GM19468 (cell line): Measurements from ENCODE around the gene SFT2D1.
A peak's percentile ranks its signal among the peaks of the same experiment; 100 is the strongest.
"Not testable (repeated sequence)": the region's sequence is repeated elsewhere in the genome, so short reads cannot be mapped to it uniquely, and the experiment has no call there.

Experiments used
- ATAC-seq: cut with Tn5 transposase; IDR thresholded peaks from one replicate; pipeline ENCODE4 v1.9.1; 2021; ENCODE audit warnings: mild to moderate bottlenecking, moderate library complexity, moderate number of reproducible peaks; ENCODE audit not compliant: unreplicated experiment; ENCODE audit errors: extremely low read depth

The SFT2D1 gene

GRCh38 chr6:166342349-166343149, at the start of gene SFT2D1:
Gene SFT2D1, minus strand, starts transcription at chr6:166342545. Its CDS starts 64 bp downstream, at chr6:166342481.
- ATAC-seq = peak; percentile 95

GRCh38 chr6:166389119-166389518, 46.8 kb upstream of the SFT2D1 start:
- no peak for ATAC-seq

GRCh38 chr6:166388290-166389004, 46.1 kb upstream of the SFT2D1 start:
- ATAC-seq = no peak

- no peak for ATAC-seq
Measured at GRCh38 chr6:166387642-166388289, 45.4 kb upstream of the SFT2D1 start.

- not testable (repeated sequence) for ATAC-seq
Measured at GRCh38 chr6:166387098-166387497, 44.8 kb upstream of the SFT2D1 start.

- ATAC-seq = no peak
Measured at GRCh38 chr6:166386111-166386510, 43.8 kb upstream of the SFT2D1 start.

DNA sequence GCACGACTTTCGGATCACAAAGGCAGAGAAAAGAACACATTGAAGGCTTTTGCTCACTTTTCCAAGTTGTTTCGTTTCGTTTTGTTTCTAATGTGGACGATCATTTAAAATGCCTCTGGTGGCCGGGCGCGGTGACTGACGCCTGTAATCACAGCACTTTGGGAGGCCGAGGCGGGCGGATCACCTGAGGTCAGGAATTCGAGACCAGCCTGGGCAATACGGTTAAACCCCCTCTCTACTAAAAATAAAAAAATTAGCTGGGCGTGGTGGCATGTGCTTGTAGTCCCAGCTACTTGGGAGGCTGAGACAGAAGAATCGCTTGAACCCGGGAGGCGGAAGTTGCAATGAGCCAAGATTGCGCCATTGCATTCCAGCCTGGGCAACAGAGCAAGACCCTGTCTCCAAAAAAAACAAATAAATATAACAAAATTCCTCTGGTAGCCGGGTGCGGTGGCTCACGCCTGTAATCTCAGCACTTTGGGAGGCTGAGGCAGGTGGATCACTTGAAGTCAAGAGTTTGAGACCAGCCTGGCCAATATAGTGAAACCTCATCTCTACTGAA, 41.5 kb upstream of the SFT2D1 start:
- not testable (repeated sequence) for ATAC-seq

GRCh38 chr6:166382933-166383801, 40.8 kb upstream of the SFT2D1 start, which contains the start of gene MPC1:
Gene MPC1, minus strand, starts transcription at chr6:166382940. Its CDS starts 64 bp downstream, at chr6:166382876.
- peak; percentile 84 for ATAC-seq

DNA sequence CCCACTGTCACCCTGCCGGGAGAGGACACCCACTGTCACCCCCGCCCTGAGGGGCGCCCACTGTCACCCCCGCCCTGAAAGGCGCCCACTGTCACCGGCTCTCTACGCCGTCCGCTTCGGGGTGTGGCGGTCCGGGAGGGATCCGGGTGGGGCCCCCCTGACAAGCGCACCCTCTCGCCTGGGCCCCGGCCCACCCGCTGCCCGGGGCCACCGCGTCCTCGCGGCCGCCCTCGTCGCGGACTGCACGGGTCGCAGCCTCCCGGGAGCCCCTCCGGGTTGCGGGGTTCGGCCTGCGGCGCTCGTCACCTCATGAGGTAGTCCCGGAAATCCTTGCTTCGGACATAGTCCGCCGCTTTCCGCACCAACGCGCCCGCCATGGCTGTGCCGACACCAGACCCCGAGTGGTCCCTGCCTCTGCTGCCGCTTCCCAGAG, 40.2 kb upstream of the SFT2D1 start:
- no peak for ATAC-seq

DNA sequence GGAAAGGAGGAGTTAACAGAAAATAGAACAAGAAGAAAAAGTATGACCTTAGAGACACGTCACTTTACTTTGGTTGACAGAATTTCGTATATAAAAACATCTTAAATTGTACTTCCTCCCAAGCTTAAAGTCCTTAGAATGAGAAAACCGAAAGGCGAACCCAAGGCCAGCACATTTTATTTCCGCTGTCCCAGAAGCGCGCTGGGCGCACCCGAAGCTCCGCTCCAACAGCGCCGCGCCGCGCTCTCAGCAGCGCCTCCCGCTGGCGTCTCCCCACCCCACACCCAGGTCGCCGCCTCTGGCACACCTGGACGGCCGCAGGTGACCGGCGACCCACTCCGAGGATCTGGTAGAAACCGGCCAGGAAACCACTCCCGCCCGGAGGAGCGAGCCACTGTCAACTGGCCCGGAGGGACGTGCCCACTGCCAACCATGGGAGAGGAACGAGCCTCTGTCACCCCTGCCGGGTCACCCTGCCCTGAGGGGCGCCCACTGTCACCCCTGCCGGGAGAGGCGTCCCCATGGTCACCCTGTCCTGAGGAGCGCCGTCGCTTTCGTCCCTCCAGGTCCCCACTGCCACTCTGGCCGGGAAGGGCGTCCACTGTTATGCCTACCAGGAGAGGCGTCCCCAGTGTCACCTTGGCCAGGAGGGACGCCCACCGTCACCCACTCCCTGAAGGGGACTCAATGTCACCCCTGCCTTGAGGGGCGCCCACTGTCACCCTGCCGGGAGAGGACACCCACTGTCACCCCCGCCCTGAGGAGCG, 39.6 kb upstream of the SFT2D1 start:
- ATAC-seq = peak; percentile 28

GRCh38 chr6:166381381-166381732, 39.0 kb upstream of the SFT2D1 start:
- no peak for ATAC-seq

DNA sequence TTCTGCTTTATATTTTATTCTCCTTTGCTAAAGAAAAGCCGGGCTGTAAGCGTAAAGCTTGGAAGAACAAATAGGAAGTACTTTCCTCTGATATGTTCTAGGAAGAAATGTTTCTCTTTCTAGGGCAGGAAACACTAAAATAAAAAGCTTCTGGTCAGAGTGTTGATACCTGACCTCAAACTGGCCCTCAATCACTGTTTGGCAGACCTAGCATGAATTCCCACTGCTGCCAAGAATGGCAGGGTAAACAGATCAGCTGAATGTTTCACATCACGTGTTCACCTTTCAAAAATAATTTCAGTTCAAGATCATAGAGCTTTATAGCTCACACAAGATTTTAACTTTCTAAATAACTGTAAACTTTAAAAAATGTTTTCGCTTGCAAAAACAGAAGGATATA, 37.5 kb upstream of the SFT2D1 start:
- no peak for ATAC-seq

- ATAC-seq = no peak
Measured at GRCh38 chr6:166379103-166379586, 36.8 kb upstream of the SFT2D1 start.

GRCh38 chr6:166377721-166378120, 35.4 kb upstream of the SFT2D1 start:
- ATAC-seq = no peak

- ATAC-seq = no peak
Measured at GRCh38 chr6:166375013-166375412, 32.7 kb upstream of the SFT2D1 start.

- no peak for ATAC-seq
Measured at GRCh38 chr6:166370489-166370888, 28.1 kb upstream of the SFT2D1 start.

DNA sequence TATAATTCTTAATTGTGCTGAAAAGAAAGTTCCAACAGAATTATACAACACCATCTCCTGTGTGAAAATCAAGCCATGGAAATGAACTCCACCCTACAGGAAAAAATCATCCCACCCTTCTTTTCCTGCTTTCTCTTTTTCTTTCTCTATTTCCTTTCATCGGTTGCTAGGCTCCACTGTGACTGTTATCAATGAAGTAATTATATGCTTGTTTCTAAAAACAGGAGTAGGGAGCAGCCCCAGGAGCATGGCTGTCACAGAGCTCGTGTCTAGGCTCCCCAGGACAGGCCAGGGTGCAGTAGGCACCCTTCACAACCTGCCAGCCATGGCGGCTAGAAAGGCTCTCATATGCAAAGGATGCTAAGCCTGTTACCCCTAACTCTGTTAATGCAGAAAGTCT, 27.4 kb upstream of the SFT2D1 start:
- no peak for ATAC-seq

DNA sequence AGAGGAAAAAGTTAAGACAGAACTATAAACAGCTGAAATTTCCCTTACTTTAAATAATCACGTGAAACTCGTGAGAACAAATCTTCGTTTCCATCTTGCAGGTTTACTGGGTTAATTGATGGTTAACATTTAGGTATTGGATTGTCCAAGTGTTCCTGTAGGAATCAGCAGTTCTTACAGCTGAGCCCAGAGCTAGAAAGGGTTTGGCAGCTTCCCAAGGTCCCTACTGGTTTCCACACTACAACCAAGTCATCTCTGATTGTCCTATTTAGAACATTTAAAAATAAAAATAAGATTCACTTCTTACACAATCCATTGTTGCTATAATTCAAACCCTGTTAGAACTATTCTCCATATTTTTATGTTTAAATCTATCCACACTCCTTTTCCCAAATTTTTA, 24.6 kb upstream of the SFT2D1 start:
- ATAC-seq = no peak

GRCh38 chr6:166365806-166366205, 23.5 kb upstream of the SFT2D1 start:
- ATAC-seq = no peak
